H1 (cell line): Measurements from ENCODE around the gene POFUT2. TPM values are rescaled to one million over a fixed set of nuclear protein-coding genes. Genes with fewer than 3 reads are reported as not detected.
A peak's percentile ranks its signal among the peaks of the same experiment; 100 is the strongest.

Experiments used
- CTCF ChIA-PET: fragments of 300-600 bp; sonication (Branson Sonifier 250); formaldehyde crosslinking; loops from one replicate; lab custom pipeline; 2021; ENCODE audit not compliant: partially characterized antibody; lab: Charles Lee
- POLR2A ChIA-PET: fragments of 300-600 bp; sonication (Branson Sonifier 250); formaldehyde crosslinking; loops from one replicate; lab custom pipeline; 2021; ENCODE audit warnings: inconsistent platforms; ENCODE audit not compliant: partially characterized antibody; lab: Charles Lee
- DNase-seq, 2 experiments: peaks; one replicate each; pipeline versions ENCODE4 v3.0.0 to v3.0.0-alpha.2; 2010 to 2022; ENCODE audit warnings: low spot score in 2 of 2, low read depth in 1 of 2, mixed read lengths in 1 of 2
- FAIRE-seq: peaks from 2 replicates; lab custom pipeline; 2011; peaks lifted over from hg19 to GRCh38; lab: Jason Lieb, UNC
- H2AFZ ChIP-seq: 2 replicates; pipeline ENCODE4 v1.8.1; 2012; ENCODE audit warnings: low read length, inconsistent platforms
- H2AK5ac ChIP-seq: 2 replicates; pipeline ENCODE4 v1.6.1; 2013; ENCODE audit warnings: low read depth, low read length
- H2BK120ac ChIP-seq: replicated peaks from 2 replicates; pipeline ENCODE3; 2013; ENCODE audit warnings: low read depth, low read length, inconsistent platforms
- H2BK12ac ChIP-seq: 2 replicates; pipeline ENCODE4 v1.6.1; 2013; ENCODE audit warnings: low read depth, low read length
- H2BK15ac ChIP-seq: 2 replicates; pipeline ENCODE4 v1.6.1; 2013; ENCODE audit warnings: low read length
- H2BK20ac ChIP-seq: 2 replicates; pipeline ENCODE4 v1.6.1; 2013; ENCODE audit warnings: low read length
- H2BK5ac ChIP-seq: 2 replicates; pipeline ENCODE4 v1.6.1; 2013; ENCODE audit warnings: low read depth, low read length
- H3K14ac ChIP-seq: 2 replicates; pipeline ENCODE4 v1.6.1; 2013; ENCODE audit warnings: inconsistent platforms; ENCODE audit not compliant: insufficient read length
- H3K18ac ChIP-seq: 2 replicates; pipeline ENCODE4 v1.6.1; 2013; ENCODE audit warnings: low read length; ENCODE audit errors: extremely low read depth
- H3K23ac ChIP-seq: 2 replicates; pipeline ENCODE4 v1.6.1; 2013; ENCODE audit warnings: inconsistent platforms; ENCODE audit not compliant: insufficient read length
- H3K23me2 ChIP-seq: 2 replicates; pipeline ENCODE4 v1.6.1; 2013; ENCODE audit warnings: low read depth, low read length
- H3K27ac ChIP-seq: 2 replicates; pipeline ENCODE4 v1.6.1; 2011; ENCODE audit warnings: low read depth, low read length, inconsistent platforms
- H3K27me3 ChIP-seq, 4 experiments: replicated peaks in 1 of 4; 1 replicate in 1 of 4; 2 replicates in 3 of 4; pipeline versions ENCODE4 v1.6.1 to v1.8.1; 2011 to 2013; ENCODE audit warnings: low read length in 3 of 4, mild to moderate bottlenecking in 3 of 4, inconsistent platforms in 2 of 4, mixed read lengths in 2 of 4, moderate library complexity in 1 of 4; ENCODE audit not compliant: control insufficient read depth in 3 of 4, insufficient read depth in 3 of 4; ENCODE audit errors: extremely low read depth in 1 of 4
- H3K36me3 ChIP-seq, 4 experiments: 2 replicates each; pipeline versions ENCODE4 v1.6.1 to v1.8.1; 2011 to 2013; ENCODE audit warnings: mild to moderate bottlenecking in 4 of 4, low read length in 3 of 4, moderate library complexity in 2 of 4, control low read depth in 1 of 4, inconsistent platforms in 1 of 4; ENCODE audit not compliant: insufficient read depth in 4 of 4, control insufficient read depth in 2 of 4
- H3K4ac ChIP-seq: replicated peaks from 2 replicates; pipeline ENCODE3; 2013; ENCODE audit warnings: low read length, low read depth, mixed read lengths, inconsistent platforms; ENCODE audit not compliant: insufficient read length
- H3K4me1 ChIP-seq, 4 experiments: replicated peaks in 1 of 4; 1 replicate in 1 of 4; 2 replicates in 3 of 4; pipeline versions ENCODE4 v1.6.1 to v1.8.1; 2011 to 2013; ENCODE audit warnings: low read length in 3 of 4, inconsistent platforms in 2 of 4, mixed read lengths in 1 of 4; ENCODE audit not compliant: insufficient read depth in 4 of 4, control insufficient read depth in 3 of 4
- H3K4me2 ChIP-seq, 2 experiments: 2 replicates each; pipeline versions ENCODE4 v1.6.1 to v1.8.1; 2011 to 2013; ENCODE audit warnings: low read depth in 2 of 2, low read length in 2 of 2, control low read depth in 1 of 2, inconsistent platforms in 1 of 2, mild to moderate bottlenecking in 1 of 2; ENCODE audit not compliant: insufficient read depth in 1 of 2
- H3K4me3 ChIP-seq, 4 experiments: fragments of 200-600, 300-600 bp in 1 of 4; sonication (generic), shearing (Covaris generic), sonication (Bioruptor Twin) in 1 of 4; 2 replicates each; pipeline versions ENCODE4 v1.5.1 to v1.8.1; 2011 to 2016; ENCODE audit warnings: low read length in 4 of 4, low read depth in 3 of 4, control low read depth in 2 of 4, inconsistent platforms in 2 of 4, mild to moderate bottlenecking in 2 of 4, mixed read lengths in 1 of 4, moderate library complexity in 1 of 4; ENCODE audit not compliant: insufficient read depth in 2 of 4; ENCODE audit errors: extremely low read depth in 1 of 4
- H3K56ac ChIP-seq: replicated peaks from 2 replicates; pipeline ENCODE3; 2013; ENCODE audit warnings: low read depth, mild to moderate bottlenecking, mixed read lengths, low read length, inconsistent platforms; ENCODE audit not compliant: insufficient read length
- H3K79me1 ChIP-seq: 2 replicates; pipeline ENCODE4 v1.6.1; 2013; ENCODE audit warnings: low read depth, low read length, control low read depth
- H3K79me2 ChIP-seq, 2 experiments: 2 replicates each; pipeline versions ENCODE4 v1.6.1 to v1.8.1; 2012 to 2013; ENCODE audit warnings: low read length in 2 of 2, mild to moderate bottlenecking in 2 of 2, inconsistent platforms in 1 of 2; ENCODE audit not compliant: insufficient read depth in 2 of 2, control insufficient read depth in 1 of 2
- H3K9ac ChIP-seq, 4 experiments: replicated peaks in 1 of 4; 1 replicate in 1 of 4; 2 replicates in 3 of 4; pipeline versions ENCODE4 v1.6.1 to v1.8.1; 2011 to 2013; ENCODE audit warnings: low read depth in 3 of 4, low read length in 3 of 4, control low read depth in 2 of 4, mild to moderate bottlenecking in 2 of 4, moderate library complexity in 2 of 4, inconsistent platforms in 1 of 4; ENCODE audit errors: extremely low read depth in 1 of 4
- H3K9me3 ChIP-seq, 2 experiments: 2 replicates each; pipeline versions ENCODE4 v1.6.1 to v1.8.1; 2012 to 2013; ENCODE audit warnings: mild to moderate bottlenecking in 2 of 2, moderate library complexity in 2 of 2, control low read depth in 1 of 2, inconsistent platforms in 1 of 2, low read depth in 1 of 2, low read length in 1 of 2, mixed read lengths in 1 of 2; ENCODE audit not compliant: insufficient read depth in 2 of 2
- H4K20me1 ChIP-seq, 2 experiments: replicated peaks in 1 of 2; 2 replicates each; pipeline versions ENCODE3 to v1.8.1; 2011 to 2013; ENCODE audit warnings: inconsistent platforms in 2 of 2, low read length in 2 of 2, mild to moderate bottlenecking in 1 of 2; ENCODE audit not compliant: insufficient read depth in 2 of 2, control insufficient read depth in 1 of 2
- H4K5ac ChIP-seq: 2 replicates; pipeline ENCODE4 v1.6.1; 2013; ENCODE audit warnings: low read length, low read depth, mixed read lengths, inconsistent platforms; ENCODE audit not compliant: insufficient read length
- H4K8ac ChIP-seq: 2 replicates; pipeline ENCODE4 v1.8.0; 2013; ENCODE audit warnings: mild to moderate bottlenecking, moderate library complexity, low read length, inconsistent platforms; ENCODE audit not compliant: insufficient read depth; ENCODE audit errors: extremely low read depth
- H4K91ac ChIP-seq: replicated peaks from 2 replicates; pipeline ENCODE3; 2013; ENCODE audit warnings: low read length, mixed read lengths, inconsistent platforms; ENCODE audit not compliant: insufficient read length
- ATF2 ChIP-seq: IDR thresholded peaks from 2 replicates; pipeline ENCODE4 v1.6.1; 2012; ENCODE audit warnings: low read length, inconsistent platforms
- GABPA ChIP-seq: IDR thresholded peaks from 2 replicates; pipeline ENCODE4 v1.6.1; 2011; ENCODE audit warnings: mild to moderate bottlenecking, low read length, moderate library complexity, borderline replicate concordance; ENCODE audit not compliant: insufficient read depth
- GTF2F1 ChIP-seq: IDR thresholded peaks from 2 replicates; pipeline ENCODE4 v1.6.1; 2012; ENCODE audit warnings: low read depth, low read length, improper control_type of control experiment, borderline replicate concordance
- POLR2AphosphoS5 ChIP-seq: IDR thresholded peaks from 2 replicates; pipeline ENCODE4 v1.6.1; 2011; ENCODE audit warnings: low read depth, low read length
- RAD21 ChIP-seq, 2 experiments: IDR thresholded peaks in 1 of 2; conservative IDR thresholded peaks in 1 of 2; 2 replicates each; pipeline ENCODE4 v1.6.1; 2011; ENCODE audit warnings: low read depth in 2 of 2, low read length in 2 of 2, improper control_type of control experiment in 1 of 2, inconsistent platforms in 1 of 2, mild to moderate bottlenecking in 1 of 2, moderate library complexity in 1 of 2
- SP1 ChIP-seq: IDR thresholded peaks from 2 replicates; pipeline ENCODE4 v1.6.1; 2011; ENCODE audit warnings: low read depth, low read length
- SRF ChIP-seq: IDR thresholded peaks from 2 replicates; pipeline ENCODE4 v1.6.1; 2011; ENCODE audit warnings: mild to moderate bottlenecking, low read depth, low read length, moderate library complexity
- TAF1 ChIP-seq: IDR thresholded peaks from 2 replicates; pipeline ENCODE4 v1.6.1; 2011; ENCODE audit warnings: mild to moderate bottlenecking, low read depth, low read length
- TAF7 ChIP-seq: optimal IDR thresholded peaks from 2 replicates; pipeline ENCODE3; 2011; ENCODE audit warnings: low read depth, mild to moderate bottlenecking, inconsistent platforms, low read length, moderate library complexity, borderline replicate concordance
- ZNF274 ChIP-seq: IDR thresholded peaks from 2 replicates; pipeline ENCODE4 v1.7.0; 2012; ENCODE audit warnings: low read length, borderline replicate concordance; ENCODE audit errors: extremely low read depth
- WGBS, 2 experiments: shearing (Covaris generic) in 1 of 2; methylation state at CpG; one replicate each; pipeline versions ENCODE4 v1.1.6 to v1.1.7; 2013 to 2015; ENCODE audit warnings: low lambda C conversion rate in 2 of 2, mixed read lengths in 2 of 2, inconsistent platforms in 1 of 2, low coverage in 1 of 2, missing lambda C conversion rate in 1 of 2; ENCODE audit not compliant: insufficient replicate concordance in 2 of 2, insufficient coverage in 1 of 2, insufficient read length in 1 of 2; ENCODE audit errors: extremely low coverage in 1 of 2, missing lambda C conversion rate in 1 of 2; 5-methylcytosine and 5-hydroxymethylcytosine counted together
- polyA plus RNA-seq, 7 experiments: library from polyadenylated mRNA; depleted of rRNA in 3 of 7; stranded (reverse) in 5 of 7; unstranded in 2 of 7; fragments of >200 nt in 5 of 7; fragments of 200-250 nt in 2 of 7; gene quantifications; 1 replicate in 5 of 7; 2 replicates in 1 of 7; 4 replicates in 1 of 7; pipeline versions ENCODE4 v1.2.1 to v1.2.3, GENCODE V29; 2011 to 2013; ENCODE audit warnings: missing spikeins in 2 of 7, mixed read lengths in 2 of 7
- total RNA-seq: library from RNA; stranded (reverse); fragmentation: NEBNext Ultra II Directional; extraction: Animal tissue kit (Norgen Biotek cat#: 25700); gene quantifications from 2 replicates; pipeline ENCODE4 v1.2.1, GENCODE V29; 2021

POFUT2 gene
- total and polyA plus RNA-seq, 2 of the 8 experiments (the other 6 are each of a cell fraction or from before 2014, with no cell fraction given), result 13.7 to 32.1 TPM

DNA sequence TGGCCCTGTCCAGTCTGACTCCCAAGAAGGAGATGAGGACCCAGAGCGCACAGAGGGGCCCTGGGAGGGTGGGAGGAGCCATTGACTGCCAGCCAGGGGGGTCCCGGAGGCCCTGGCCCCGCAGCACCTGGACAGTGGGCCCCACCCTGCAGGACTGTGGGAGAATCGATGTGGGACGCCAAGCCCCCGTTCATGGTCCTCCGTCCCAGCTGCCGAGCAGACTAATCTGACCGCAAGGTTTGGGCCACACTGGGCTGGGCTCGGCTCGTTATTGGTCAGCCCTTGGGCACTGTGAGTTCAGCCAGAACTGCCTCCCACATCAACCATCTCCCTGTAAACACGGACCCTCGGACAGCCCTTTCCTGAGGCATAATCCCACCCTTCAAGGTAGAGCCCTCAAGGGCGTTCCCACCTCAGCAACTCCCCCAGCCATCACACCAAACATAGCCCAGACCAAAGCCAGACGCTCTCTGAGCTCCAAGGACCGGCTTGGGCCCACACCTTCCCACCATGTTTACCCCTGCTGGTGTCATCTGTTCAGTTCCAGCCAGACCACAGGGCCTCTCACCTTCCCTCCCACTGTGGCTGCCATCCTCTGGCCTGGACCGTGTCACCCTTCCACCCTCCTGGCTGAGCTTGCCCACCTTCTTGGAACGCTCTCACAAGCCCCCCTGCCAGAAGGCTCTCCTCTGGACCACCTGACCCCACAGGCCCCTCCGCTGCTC lies 16.2 kb upstream of the POFUT2 start:
- 88% methylated on average over 15 of the region's 19 CpGs; no CpG with 5 or more reads in 1 of the 2 experiments for WGBS, 2 experiments
- Histone ChIP-seq H3K4me1 (peaks cover 0 to 6% (median 1%) of the 10 kb centered on the region in 4 experiments; a peak in 4 of 7 replicates), H3K27ac (no peak overlapping the region), H3K23ac (no peak overlapping the region), H4K8ac (no peak overlapping the region; the same call in 1 of the 2 replicates), H2AK5ac (no peak overlapping the region), H3K27me3 (no peaks in the 10 kb centered on the region), H3K79me2 (no peaks in the 10 kb centered on the region), H3K9me3 (no peaks in the 10 kb centered on the region), H3K36me3 (no peaks in the 10 kb centered on the region), H2BK120ac (no peak overlapping the region), H2BK15ac (0 out of 2 replicates have a peak overlapping the region, but pooled peaks have one; percentile 61), H3K23me2 (no peaks in the 10 kb centered on the region), H4K20me1 (no peaks in the 10 kb centered on the region), H3K14ac (no peak overlapping the region), H3K18ac (no peak overlapping the region), H3K4ac (no peak overlapping the region), H2BK20ac (no peak overlapping the region), H3K4me3 (no peak overlapping the region), H3K56ac (no peak overlapping the region), H4K5ac (no peak overlapping the region), H3K4me2 (no peak overlapping the region), H3K9ac (no peak overlapping the region), H4K91ac (no peak overlapping the region), H2AFZ (no peak overlapping the region), H3K79me1 (no peaks in the 10 kb centered on the region), H2BK5ac (no peak overlapping the region), H2BK12ac (no peak overlapping the region)
- ChIA-PET POLR2A (interaction anchor here (1.3 kb wide), 1 partner anchor 136 kb away, joined by 3 read pairs; no protein-coding TSS in a partner anchor), CTCF (interaction anchor here (0.7 to 5.0 kb wide), 5 partner anchors 10 to 166 kb away, joined by 3 to 24 read pairs (median 8); no protein-coding TSS in a partner anchor)
- FAIRE-seq (no peak), DNase-seq (no peak)
- no peak for TF ChIP-seq SP1
- TF ChIP-seq RAD21 (IDR thresholded peaks at IDR 0.05 in 1 of 2, conservative IDR thresholded peaks at IDR 0.05 in 1 of 2; ENCODE audit: low read depth in 2 of 2, low read length in 2 of 2), result no peak
- no peak for TF ChIP-seq SRF
- no peak for TF ChIP-seq POLR2AphosphoS5
- no peak for TF ChIP-seq GTF2F1
- TF ChIP-seq ATF2, result no peak
- TF ChIP-seq GABPA, result no peak
- TF ChIP-seq TAF7, result no peak
- TF ChIP-seq ZNF274, result no peak
- TF ChIP-seq TAF1, result no peak
